UCSD-AML1 (cell line): ENCODE measurements around the gene TNFRSF4.

Source experiments
- DNase-seq: peaks from one replicate; lab custom pipeline; 2025; ENCODE audit not compliant: unreplicated experiment; lab: John Stamatoyannopoulos, UW

Gene TNFRSF4

GRCh38 chr1:1171161-1171545 is 42.8 kb downstream of the TNFRSF4 start:
- DNase-seq = no peak

GRCh38 chr1:1170215-1171091 is 43.5 kb downstream of the TNFRSF4 start:
- peak; percentile 41 for DNase-seq

DNA sequence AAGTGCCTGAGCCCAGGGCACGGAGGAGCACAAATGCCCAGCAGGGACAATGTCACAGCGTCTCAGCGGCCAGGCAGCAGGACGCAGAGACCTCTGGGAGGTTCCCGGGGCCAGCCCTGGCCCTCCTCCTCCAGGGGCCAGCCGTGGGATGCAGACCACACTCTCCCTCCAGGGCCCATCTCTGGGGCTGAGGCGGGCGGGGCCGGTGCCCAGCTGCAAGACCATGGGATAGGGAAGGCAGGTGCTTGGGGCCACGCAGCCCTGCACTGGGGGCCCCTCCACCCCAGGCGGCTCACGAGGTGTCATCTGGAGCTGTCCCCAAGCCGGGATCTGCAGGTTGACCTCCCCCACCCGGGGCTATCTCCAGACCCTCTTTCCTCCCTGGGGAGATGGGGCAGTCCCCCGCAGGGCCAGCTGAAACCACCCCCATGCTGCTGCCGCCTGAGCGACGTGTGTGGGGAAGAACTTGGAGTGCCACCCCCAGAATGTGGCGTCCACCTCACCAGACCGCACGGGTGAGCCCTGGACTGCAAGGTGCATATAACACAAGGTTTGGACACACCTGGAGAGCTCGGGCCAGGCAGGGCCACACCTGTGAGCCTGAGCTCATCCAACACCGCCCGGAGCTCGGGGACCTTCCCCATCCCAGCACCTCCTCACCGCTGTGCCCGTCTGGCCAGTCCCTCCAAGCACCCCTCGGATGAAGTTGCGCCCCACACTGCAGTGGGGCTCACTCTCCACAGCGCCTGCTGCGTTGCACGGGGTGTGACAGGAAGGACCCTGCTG is 44.3 kb downstream of the TNFRSF4 start:
- DNase-seq = no peak

GRCh38 chr1:1168451-1169411 is 45.2 kb downstream of the TNFRSF4 start:
- no peak for DNase-seq

DNA sequence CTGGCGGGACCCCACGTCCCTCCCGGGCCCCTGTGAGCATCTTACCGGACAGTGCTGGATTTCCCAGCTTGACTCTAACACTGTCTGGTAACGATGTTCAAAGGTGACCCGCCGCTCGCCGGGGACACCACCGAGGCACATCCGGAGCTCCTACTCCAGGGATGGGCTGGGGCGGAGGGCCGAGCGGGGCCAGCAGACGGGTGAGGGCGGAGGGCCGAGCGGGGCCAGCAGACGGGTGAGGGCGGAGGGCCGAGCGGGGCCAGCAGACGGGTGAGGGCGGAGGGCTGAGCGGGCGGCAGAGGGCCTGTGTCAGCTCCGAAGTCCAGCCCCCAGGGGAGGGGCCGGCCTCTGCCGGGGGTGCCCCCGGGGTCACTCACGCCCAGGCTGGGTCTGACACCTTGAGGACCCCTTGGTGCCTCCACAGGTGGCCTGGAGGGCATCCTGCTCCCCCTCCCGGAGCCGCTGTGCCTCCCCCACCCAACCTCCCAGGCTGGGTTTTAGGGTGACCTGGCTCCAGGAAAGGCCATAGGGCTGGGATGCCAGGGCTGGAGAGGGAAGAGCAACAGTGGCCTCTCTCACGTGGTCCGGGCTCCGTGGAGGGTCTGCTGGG is 46.0 kb downstream of the TNFRSF4 start:
- no peak for DNase-seq

GRCh38 chr1:1167398-1167821 is 46.5 kb downstream of the TNFRSF4 start:
- DNase-seq = no peak

GRCh38 chr1:1166642-1167397 is 47.1 kb downstream of the TNFRSF4 start:
- no peak for DNase-seq

DNA sequence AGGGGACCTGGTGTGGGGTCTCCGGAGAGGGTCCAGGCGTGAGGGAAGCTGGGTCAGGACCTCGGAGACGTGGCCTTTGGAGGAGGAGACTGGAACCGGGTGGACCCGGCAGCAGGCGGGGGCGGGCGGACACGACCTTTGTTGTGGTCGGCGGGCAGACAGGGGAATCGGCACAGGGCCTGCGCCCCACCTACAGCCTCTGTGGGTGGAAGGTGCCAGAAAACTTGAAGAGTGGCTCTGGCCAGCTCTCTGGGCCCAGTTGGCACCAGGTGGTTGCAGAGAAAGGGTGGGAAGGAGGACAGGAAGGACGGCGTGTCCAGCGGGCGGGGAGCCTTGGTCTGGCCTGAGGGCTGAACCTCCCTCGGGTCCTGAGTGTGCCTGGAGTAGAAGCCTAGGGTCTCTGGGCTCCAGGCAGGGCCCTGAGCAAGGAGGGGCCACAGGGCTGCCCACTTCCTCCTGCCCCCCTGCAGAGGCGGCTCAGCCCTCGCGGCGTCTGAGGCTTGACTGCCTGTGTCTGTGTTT is 48.0 kb downstream of the TNFRSF4 start:
- DNase-seq = no peak

GRCh38 chr1:1165485-1165884 is 48.5 kb downstream of the TNFRSF4 start:
- no peak for DNase-seq

GRCh38 chr1:1164701-1165451 is 49.1 kb downstream of the TNFRSF4 start:
- DNase-seq = no peak

GRCh38 chr1:1164361-1164700 is 49.6 kb downstream of the TNFRSF4 start:
- DNase-seq = no peak

GRCh38 chr1:1163538-1164070 is 50.3 kb downstream of the TNFRSF4 start:
- DNase-seq = no peak

GRCh38 chr1:1162597-1163537 is 51.1 kb downstream of the TNFRSF4 start:
- DNase-seq = no peak

DNA sequence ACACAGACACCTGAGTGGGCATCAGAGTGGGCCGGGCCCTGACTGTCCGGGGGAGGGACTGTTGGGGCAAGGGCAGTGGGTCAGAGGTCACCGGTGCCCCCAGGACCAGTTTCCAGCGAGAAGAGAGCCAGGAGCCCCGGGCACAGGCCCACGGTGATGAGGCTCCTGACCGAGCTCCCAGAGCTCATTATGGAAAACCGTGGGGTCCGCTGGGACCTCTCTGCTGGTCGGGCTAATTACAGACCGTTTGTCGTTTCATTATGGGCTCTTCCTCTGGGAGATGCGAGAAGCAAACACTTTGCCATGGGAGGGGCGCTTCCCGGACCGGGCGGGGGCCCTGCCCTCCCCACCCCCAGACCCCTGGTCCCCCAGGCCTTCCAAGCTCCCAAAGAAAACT is 52.3 kb downstream of the TNFRSF4 start:
- no peak for DNase-seq
